Nephron (organoid): ENCODE results near the gene TIMM9.
A peak's percentile ranks its signal among the peaks of the same experiment; 100 is the strongest.

Experiments used
- H3K27ac Mint-ChIP-seq, 3 experiments: 2 replicates each; pipeline ENCODE4 v1.8.0; 2020; ENCODE audit warnings: mixed read lengths in 3 of 3, mild to moderate bottlenecking in 2 of 3, moderate library complexity in 1 of 3
- H3K27me3 Mint-ChIP-seq: 2 replicates; pipeline ENCODE4 v1.8.0; 2021; ENCODE audit warnings: low read depth, mild to moderate bottlenecking, moderate library complexity, mixed read lengths
- H3K36me3 Mint-ChIP-seq: 2 replicates; pipeline ENCODE4 v1.8.0; 2020; ENCODE audit warnings: low read depth, mixed read lengths
- H3K4me1 Mint-ChIP-seq: 2 replicates; pipeline ENCODE4 v1.8.0; 2020; ENCODE audit warnings: mixed read lengths
- H3K4me3 Mint-ChIP-seq, 3 experiments: 2 replicates each; pipeline ENCODE4 v1.8.0; 2020; ENCODE audit warnings: mild to moderate bottlenecking in 3 of 3, mixed read lengths in 3 of 3, moderate library complexity in 2 of 3
- H3K9me3 Mint-ChIP-seq: 2 replicates; pipeline ENCODE4 v1.8.0; 2020; ENCODE audit warnings: mixed read lengths
- TF ChIP-seq, protein P1 (sequence below), 3 experiments: fragments of 200-600 bp; sonication (generic); IDR thresholded peaks; one replicate each; pipeline ENCODE4 v1.5.0; 2021; ENCODE audit warnings: antibody characterized with exemption in 3 of 3; ENCODE audit not compliant: unreplicated experiment in 3 of 3

TIMM9 gene, protein sequence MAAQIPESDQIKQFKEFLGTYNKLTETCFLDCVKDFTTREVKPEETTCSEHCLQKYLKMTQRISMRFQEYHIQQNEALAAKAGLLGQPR

DNA sequence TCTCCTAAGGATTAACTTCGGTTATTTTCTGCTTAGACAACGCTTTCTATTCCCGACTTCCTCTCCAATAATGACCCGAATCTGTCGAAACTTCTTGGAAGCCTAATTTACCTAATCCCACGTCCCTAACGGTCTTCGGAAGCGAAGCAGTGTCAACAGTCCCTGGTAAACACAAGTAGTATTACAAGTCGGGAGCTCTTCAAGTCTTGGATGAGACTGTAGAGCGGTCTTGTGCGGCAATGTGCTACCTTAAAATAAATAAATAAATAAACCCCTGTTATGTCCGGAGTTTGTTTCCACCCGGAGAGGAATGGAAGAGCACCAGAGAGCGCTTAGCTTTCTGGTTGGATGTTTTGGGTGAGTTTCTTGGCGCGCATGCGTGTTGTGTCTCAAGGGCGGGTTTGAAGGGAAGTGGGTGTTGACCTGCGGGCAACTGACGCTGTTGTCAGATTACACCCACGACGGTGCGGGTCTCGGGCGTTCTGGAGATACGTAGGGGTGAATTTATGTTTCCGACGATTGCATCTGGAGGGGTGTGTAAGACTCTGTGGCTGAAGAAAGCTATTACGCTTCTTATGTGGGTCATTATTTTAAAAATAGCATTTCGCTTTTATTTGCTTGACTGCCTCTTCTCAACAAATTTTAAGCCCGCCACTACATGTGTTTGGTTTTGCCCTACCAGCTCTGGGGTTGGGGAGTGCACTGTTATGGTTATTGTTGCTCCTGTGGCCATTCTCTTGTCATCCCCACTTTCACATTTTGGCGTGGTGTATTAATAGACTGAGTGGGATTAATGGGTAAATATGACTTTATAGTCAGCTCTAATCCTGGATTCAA is at the start of gene TIMM9, which contains the start of gene KIAA0586:
Gene TIMM9, minus strand, starts transcription at position 251 of the 837 bp plus-strand sequence. CDS start 15,586 bp downstream, outside the sequence.
Gene KIAA0586, plus strand, starts transcription at position 439 of the 837 bp plus-strand sequence. CDS start 546 bp downstream, outside the sequence.
- Mint-ChIP-seq H3K9me3 (no peaks in the 10 kb centered on the region), H3K36me3 (peaks cover 16% of the 10 kb centered on the region), H3K27me3 (no peaks in the 10 kb centered on the region), H3K4me3 (peak within 1 kb of the TSS; percentile 89 to 94 (median 93)), H3K4me1 (peaks cover 27% of the 10 kb centered on the region), H3K27ac (peak within 1 kb of the TSS; percentile 91 to 97 (median 95))
- TF ChIP-seq, protein P1, sequence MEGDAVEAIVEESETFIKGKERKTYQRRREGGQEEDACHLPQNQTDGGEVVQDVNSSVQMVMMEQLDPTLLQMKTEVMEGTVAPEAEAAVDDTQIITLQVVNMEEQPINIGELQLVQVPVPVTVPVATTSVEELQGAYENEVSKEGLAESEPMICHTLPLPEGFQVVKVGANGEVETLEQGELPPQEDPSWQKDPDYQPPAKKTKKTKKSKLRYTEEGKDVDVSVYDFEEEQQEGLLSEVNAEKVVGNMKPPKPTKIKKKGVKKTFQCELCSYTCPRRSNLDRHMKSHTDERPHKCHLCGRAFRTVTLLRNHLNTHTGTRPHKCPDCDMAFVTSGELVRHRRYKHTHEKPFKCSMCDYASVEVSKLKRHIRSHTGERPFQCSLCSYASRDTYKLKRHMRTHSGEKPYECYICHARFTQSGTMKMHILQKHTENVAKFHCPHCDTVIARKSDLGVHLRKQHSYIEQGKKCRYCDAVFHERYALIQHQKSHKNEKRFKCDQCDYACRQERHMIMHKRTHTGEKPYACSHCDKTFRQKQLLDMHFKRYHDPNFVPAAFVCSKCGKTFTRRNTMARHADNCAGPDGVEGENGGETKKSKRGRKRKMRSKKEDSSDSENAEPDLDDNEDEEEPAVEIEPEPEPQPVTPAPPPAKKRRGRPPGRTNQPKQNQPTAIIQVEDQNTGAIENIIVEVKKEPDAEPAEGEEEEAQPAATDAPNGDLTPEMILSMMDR (IDR thresholded peaks at IDR 0.05; ENCODE audit: unreplicated experiment in 3 of 3) = no peak

DNA sequence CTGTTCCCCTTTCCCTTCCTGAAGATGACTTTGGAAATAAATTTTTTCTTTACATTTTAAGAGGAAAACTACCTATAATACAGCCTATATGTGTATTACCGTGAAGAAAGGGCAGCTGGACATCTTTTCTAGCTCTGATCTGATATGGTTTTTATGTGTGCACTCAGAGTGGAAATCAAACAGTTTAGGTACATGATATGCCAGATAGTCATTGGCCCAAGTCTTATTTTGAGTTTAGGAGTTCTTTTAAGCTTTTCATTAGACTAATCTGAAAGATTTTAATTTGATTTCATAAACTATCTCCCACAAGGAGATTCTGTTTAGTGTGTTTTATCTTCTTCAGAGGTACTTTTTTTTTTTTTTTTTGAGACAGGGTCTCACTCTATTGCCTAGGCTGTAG is 49.0 kb upstream of the TIMM9 start:
- Mint-ChIP-seq H3K27me3 (no peaks in the 10 kb centered on the region), H3K9me3 (no peaks in the 10 kb centered on the region), H3K4me3 (no peak overlapping the region), H3K27ac (no peak overlapping the region), H3K4me1 (no peaks in the 10 kb centered on the region), H3K36me3 (peaks cover 68% of the 10 kb centered on the region)
- TF ChIP-seq, protein P1 (IDR thresholded peaks at IDR 0.05; ENCODE audit: unreplicated experiment in 3 of 3) = no peak

DNA sequence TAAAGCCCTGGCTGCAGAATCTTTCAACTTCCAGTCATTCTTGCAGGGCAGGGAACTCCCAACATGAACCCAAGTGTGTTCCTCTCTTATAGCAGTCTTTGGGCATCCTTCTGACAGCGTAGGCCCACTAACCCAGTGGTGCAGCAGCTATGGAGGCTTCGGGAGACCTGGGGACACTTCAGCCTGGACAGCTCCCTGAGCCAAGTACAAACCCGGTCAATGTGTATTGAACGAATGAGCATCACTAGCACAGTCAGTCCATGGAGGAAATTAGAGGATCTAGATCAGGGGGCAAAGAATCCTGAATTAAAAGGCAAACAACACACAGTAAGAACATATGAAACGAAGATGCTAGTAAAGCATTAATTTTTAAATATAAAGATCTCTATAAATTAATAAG is 42.0 kb upstream of the TIMM9 start:
- H3K9me3 Mint-ChIP-seq = no peaks in the 10 kb centered on the region
- H3K4me3 Mint-ChIP-seq = no peak overlapping the region
- H3K36me3 Mint-ChIP-seq = peaks cover 54% of the 10 kb centered on the region
- no peaks in the 10 kb centered on the region for H3K27me3 Mint-ChIP-seq
- TF ChIP-seq, protein P1 (IDR thresholded peaks at IDR 0.05; ENCODE audit: unreplicated experiment in 3 of 3) = no peak
- no peak overlapping the region for H3K27ac Mint-ChIP-seq
- no peaks in the 10 kb centered on the region for H3K4me1 Mint-ChIP-seq

DNA sequence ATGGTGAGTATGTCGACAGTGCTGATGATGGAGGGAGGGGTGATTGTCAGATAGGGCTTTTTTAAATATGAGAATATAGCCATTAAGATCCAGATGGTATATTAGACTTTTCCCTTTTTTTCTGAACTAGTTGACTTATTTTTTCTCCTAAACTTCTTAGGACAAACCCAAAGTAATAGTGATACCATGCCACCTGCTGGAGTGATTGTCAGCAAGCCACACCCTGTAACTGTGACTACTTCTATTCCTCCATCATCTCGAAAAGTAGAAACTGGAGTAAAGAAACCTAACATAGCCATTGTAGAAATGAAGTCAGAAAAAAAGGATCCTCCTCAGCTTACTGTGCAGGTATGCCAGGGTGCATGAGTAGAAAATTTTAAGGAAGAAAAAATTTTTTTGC is 40.2 kb upstream of the TIMM9 start:
- H3K27ac Mint-ChIP-seq = no peak overlapping the region
- TF ChIP-seq, protein P1 (IDR thresholded peaks at IDR 0.05; ENCODE audit: unreplicated experiment in 3 of 3) = no peak
- H3K27me3 Mint-ChIP-seq = no peaks in the 10 kb centered on the region
- no peak overlapping the region for H3K4me3 Mint-ChIP-seq
- no peaks in the 10 kb centered on the region for H3K4me1 Mint-ChIP-seq
- H3K9me3 Mint-ChIP-seq = no peaks in the 10 kb centered on the region
- peaks cover 51% of the 10 kb centered on the region for H3K36me3 Mint-ChIP-seq

DNA sequence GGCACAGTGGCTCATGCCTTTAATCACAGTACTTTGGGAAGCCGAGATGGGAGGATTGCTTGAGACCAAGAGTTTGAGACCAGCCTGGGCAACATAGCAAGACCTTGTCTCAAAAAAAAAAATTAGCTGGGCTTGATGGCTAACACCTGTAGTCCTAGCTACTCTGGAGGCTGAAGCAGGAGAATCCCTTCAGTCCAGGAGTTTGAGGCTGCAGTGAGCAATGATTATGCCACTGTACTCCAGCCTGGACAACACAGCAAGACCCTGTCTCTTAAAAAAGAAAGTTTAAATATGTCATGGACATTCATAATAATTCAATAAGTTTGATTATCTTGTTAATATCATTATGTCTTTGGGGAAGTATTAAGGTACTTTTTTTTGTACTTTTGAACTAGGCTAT is 39.1 kb upstream of the TIMM9 start:
- TF ChIP-seq, protein P1 (IDR thresholded peaks at IDR 0.05; ENCODE audit: unreplicated experiment in 3 of 3) = no peak
- Mint-ChIP-seq H3K4me3 (no peak overlapping the region), H3K27ac (no peak overlapping the region), H3K36me3 (peaks cover 45% of the 10 kb centered on the region), H3K27me3 (no peaks in the 10 kb centered on the region), H3K9me3 (no peaks in the 10 kb centered on the region), H3K4me1 (no peaks in the 10 kb centered on the region)
